ENCODE measurements around the gene HDAC9. TPM values are rescaled to one million over a fixed set of nuclear protein-coding genes. Genes with fewer than 3 reads are reported as not detected.

HDAC9 gene
- total RNA-seq, 1 experiment from 2014 or later = 159 TPM

DNA sequence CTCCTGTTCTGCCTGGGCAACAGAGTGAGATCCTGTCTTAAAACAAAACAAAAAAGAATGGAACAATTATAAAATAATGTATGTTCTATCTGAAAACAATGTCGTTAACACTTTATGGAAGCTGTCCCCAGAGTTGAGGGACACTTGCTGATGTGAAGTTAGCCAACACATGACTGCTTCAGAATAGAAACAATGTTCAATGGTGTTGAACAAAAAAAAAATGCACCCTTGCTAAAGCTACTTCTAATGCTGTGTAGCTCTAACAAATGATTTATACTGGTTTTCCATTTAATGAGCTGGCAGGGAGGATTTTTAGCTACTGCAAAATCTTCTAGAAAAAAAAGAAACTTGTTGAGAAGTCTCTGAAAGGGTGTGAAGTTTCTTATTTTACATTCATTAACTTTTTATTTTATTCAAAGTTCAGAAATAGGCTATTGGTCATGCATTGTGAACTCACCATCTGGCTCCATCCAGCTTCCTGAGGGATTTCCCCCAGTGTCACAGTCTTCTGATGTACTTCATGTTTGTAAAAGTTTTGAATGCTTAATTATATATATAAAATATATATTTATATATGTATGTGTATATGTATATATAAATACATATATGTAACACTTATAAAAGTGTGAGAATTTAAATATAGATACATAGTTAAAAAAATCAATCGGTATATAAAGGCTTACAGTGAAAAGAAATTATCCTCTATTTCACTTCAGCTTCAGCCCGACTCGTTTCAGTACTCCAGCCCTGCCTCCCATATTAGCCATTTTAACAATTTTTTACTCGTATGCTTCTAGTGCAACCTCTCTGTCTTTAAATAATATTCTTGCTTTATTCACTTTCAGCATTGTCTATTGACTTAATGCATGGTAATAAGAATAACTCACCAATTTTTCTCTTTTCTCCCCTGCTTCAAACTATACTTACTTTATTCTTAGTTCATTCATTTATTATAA, 35.0 kb downstream of the HDAC9 start:
- intact Hi-C loops (cut with micrococcal nuclease; ENCODE audit: unreplicated experiment) = no loop called here
- H3K27ac Mint-ChIP-seq (ENCODE audit: unreplicated experiment) = no peak overlapping the region
- CTCF ChIA-PET = no interaction called here

DNA sequence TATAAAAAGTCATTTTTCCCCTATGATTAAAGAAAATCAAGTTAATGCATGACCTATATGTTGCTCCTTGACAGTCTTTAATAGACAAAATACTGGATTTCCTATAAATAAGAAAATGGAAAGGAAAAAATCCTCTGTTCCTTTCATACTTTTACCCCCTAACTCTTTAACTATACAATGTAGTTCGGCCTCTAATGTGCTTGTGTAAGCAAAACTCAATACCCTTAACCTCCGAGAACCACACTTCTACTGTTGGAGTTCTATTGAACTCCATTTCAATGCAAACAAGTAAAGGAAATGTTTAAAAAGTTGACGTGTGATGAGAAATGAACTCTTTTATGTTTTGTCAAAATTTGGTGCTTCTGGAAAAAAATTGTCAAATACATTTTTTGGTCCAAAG, 36.0 kb downstream of the HDAC9 start:
- Mint-ChIP-seq H3K36me3 (ENCODE audit: insufficient read depth, unreplicated experiment) (peaks cover 24% of the 10 kb centered on the region), H3K9me3 (ENCODE audit: low read depth, unreplicated experiment) (no peaks in the 10 kb centered on the region), H3K27me3 (ENCODE audit: unreplicated experiment) (no peaks in the 10 kb centered on the region), H3K4me3 (ENCODE audit: low read depth, unreplicated experiment) (no peak overlapping the region), H3K4me1 (ENCODE audit: low read depth, unreplicated experiment) (peaks cover 51% of the 10 kb centered on the region), H3K27ac (ENCODE audit: unreplicated experiment) (no peak overlapping the region)
- CTCF ChIA-PET = no interaction called here
- no TSS peak for BruUV-seq (replicated peaks)
- DNase-seq = no peak
- TF ChIP-seq, protein P1, sequence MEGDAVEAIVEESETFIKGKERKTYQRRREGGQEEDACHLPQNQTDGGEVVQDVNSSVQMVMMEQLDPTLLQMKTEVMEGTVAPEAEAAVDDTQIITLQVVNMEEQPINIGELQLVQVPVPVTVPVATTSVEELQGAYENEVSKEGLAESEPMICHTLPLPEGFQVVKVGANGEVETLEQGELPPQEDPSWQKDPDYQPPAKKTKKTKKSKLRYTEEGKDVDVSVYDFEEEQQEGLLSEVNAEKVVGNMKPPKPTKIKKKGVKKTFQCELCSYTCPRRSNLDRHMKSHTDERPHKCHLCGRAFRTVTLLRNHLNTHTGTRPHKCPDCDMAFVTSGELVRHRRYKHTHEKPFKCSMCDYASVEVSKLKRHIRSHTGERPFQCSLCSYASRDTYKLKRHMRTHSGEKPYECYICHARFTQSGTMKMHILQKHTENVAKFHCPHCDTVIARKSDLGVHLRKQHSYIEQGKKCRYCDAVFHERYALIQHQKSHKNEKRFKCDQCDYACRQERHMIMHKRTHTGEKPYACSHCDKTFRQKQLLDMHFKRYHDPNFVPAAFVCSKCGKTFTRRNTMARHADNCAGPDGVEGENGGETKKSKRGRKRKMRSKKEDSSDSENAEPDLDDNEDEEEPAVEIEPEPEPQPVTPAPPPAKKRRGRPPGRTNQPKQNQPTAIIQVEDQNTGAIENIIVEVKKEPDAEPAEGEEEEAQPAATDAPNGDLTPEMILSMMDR (IDR thresholded peaks at IDR 0.05; ENCODE audit: unreplicated experiment) = no peak
- intact Hi-C loops (cut with micrococcal nuclease; ENCODE audit: unreplicated experiment) = no loop called here

More for the DNA sequence above, 35.0 kb downstream of the HDAC9 start:
- H3K36me3 Mint-ChIP-seq (ENCODE audit: insufficient read depth, unreplicated experiment) = peaks cover 21% of the 10 kb centered on the region
- peaks cover 47% of the 10 kb centered on the region for H3K4me1 Mint-ChIP-seq (ENCODE audit: low read depth, unreplicated experiment)
- no peaks in the 10 kb centered on the region for H3K27me3 Mint-ChIP-seq (ENCODE audit: unreplicated experiment)
- H3K9me3 Mint-ChIP-seq (ENCODE audit: low read depth, unreplicated experiment) = no peaks in the 10 kb centered on the region
- no peak overlapping the region for H3K4me3 Mint-ChIP-seq (ENCODE audit: low read depth, unreplicated experiment)
- TF ChIP-seq, protein P1 (IDR thresholded peaks at IDR 0.05; ENCODE audit: unreplicated experiment) = no peak
- DNase-seq = no peak
- no TSS peak for BruUV-seq (replicated peaks)

DNA sequence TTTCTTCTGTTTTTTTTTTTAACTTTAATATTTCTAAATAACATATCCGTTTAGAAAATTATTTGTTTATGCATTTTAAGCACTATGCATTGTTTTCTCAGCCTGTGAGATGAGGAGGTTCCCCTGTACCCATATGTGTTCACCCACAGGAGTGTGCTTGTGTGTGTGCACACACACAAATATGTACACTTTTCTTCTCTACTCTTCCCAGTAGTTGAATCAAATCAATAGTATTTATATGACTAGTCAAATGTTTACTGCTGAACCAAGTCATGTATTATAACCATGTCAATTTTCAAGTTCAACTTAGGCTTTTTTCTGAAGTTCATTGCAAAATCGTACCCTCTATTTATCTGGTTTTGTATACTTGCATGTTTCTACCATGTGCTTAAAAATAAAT, 37.3 kb downstream of the HDAC9 start:
- no peaks in the 10 kb centered on the region for H3K9me3 Mint-ChIP-seq (ENCODE audit: low read depth, unreplicated experiment)
- CTCF ChIA-PET = no interaction called here
- TF ChIP-seq, protein P1 (IDR thresholded peaks at IDR 0.05; ENCODE audit: unreplicated experiment) = no peak
- no peak overlapping the region for H3K4me3 Mint-ChIP-seq (ENCODE audit: low read depth, unreplicated experiment)
- BruUV-seq (replicated peaks) = no TSS peak
- H3K36me3 Mint-ChIP-seq (ENCODE audit: insufficient read depth, unreplicated experiment) = peaks cover 15% of the 10 kb centered on the region
- no peak overlapping the region for H3K27ac Mint-ChIP-seq (ENCODE audit: unreplicated experiment)
- peaks cover 59% of the 10 kb centered on the region for H3K4me1 Mint-ChIP-seq (ENCODE audit: low read depth, unreplicated experiment)
- no peaks in the 10 kb centered on the region for H3K27me3 Mint-ChIP-seq (ENCODE audit: unreplicated experiment)
- DNase-seq = no peak
- intact Hi-C loops (cut with micrococcal nuclease; ENCODE audit: unreplicated experiment) = no loop called here

DNA sequence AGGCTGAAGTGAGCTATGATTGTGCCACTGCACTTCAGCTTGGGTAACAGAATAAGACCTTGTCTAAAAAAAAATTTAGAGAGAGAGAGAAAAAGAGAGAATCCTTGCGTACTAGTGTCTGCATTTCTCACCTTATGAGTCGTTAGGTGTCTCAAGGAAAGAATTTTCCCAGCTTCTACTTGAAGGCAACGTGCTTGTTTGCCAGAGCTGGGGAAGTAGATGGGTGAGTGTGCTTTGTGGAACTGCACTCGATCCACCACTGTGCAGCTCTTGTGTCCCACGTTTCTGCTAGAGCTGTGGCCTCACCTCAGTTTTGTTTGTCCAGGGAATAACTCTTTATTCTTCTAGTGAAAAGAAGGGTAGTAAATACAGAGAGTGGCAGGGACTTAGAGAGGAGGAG, 38.9 kb downstream of the HDAC9 start:
- CTCF ChIA-PET = interaction anchor here (1.0 kb wide), 1 partner anchor 19 kb away, joined by 3 read pairs; no protein-coding TSS in a partner anchor
- no TSS peak for BruUV-seq (replicated peaks)
- Mint-ChIP-seq H3K4me1 (ENCODE audit: low read depth, unreplicated experiment) (peaks cover 64% of the 10 kb centered on the region), H3K9me3 (ENCODE audit: low read depth, unreplicated experiment) (no peaks in the 10 kb centered on the region), H3K36me3 (ENCODE audit: insufficient read depth, unreplicated experiment) (peaks cover 10% of the 10 kb centered on the region), H3K4me3 (ENCODE audit: low read depth, unreplicated experiment) (no peak overlapping the region), H3K27ac (ENCODE audit: unreplicated experiment) (no peak overlapping the region), H3K27me3 (ENCODE audit: unreplicated experiment) (no peaks in the 10 kb centered on the region)
- DNase-seq = no peak
- TF ChIP-seq, protein P1 (IDR thresholded peaks at IDR 0.05; ENCODE audit: unreplicated experiment) = no peak
- intact Hi-C loops (cut with micrococcal nuclease; ENCODE audit: unreplicated experiment) = no loop called here

All from Calu3 (cell line).